ENCODE measurements around the gene RAB7A.
A peak's percentile ranks its signal among the peaks of the same experiment; 100 is the strongest.

RAB7A gene

GRCh38 chr3:128787256-128788253 lies 61.6 kb downstream of the RAB7A start:
- DNase-seq (ENCODE audit: low spot score): peak; percentile 20

GRCh38 chr3:128788268-128788869 lies 62.4 kb downstream of the RAB7A start:
- no peak for DNase-seq (ENCODE audit: low spot score)

GRCh38 chr3:128794067-128794768 lies 68.2 kb downstream of the RAB7A start:
- DNase-seq (ENCODE audit: low spot score): peak; percentile 22

GRCh38 chr3:128794770-128795649 lies 69.0 kb downstream of the RAB7A start:
- peak; percentile 82 for DNase-seq (ENCODE audit: low spot score)

GRCh38 chr3:128799653-128800052 lies 73.7 kb downstream of the RAB7A start:
- no peak for DNase-seq (ENCODE audit: low spot score)

- DNase-seq (ENCODE audit: low spot score): no peak
Measured at GRCh38 chr3:128800241-128801187, 74.5 kb downstream of the RAB7A start.

GRCh38 chr3:128801779-128802380 lies 75.9 kb downstream of the RAB7A start:
- DNase-seq (ENCODE audit: low spot score): no peak

GRCh38 chr3:128803307-128803706 lies 77.3 kb downstream of the RAB7A start:
- DNase-seq (ENCODE audit: low spot score): no peak

- peak; percentile 26 for DNase-seq (ENCODE audit: low spot score)
Measured at GRCh38 chr3:128804017-128804810, 78.2 kb downstream of the RAB7A start.

GRCh38 chr3:128804811-128805155 lies 78.8 kb downstream of the RAB7A start:
- no peak for DNase-seq (ENCODE audit: low spot score)

- DNase-seq (ENCODE audit: low spot score): no peak
Measured at GRCh38 chr3:128805772-128806171, 79.8 kb downstream of the RAB7A start.

GRCh38 chr3:128806588-128806987 lies 80.6 kb downstream of the RAB7A start:
- no peak for DNase-seq (ENCODE audit: low spot score)

- no peak for DNase-seq (ENCODE audit: low spot score)
Measured at GRCh38 chr3:128807186-128807830, 81.3 kb downstream of the RAB7A start.

GRCh38 chr3:128808672-128809071 lies 82.7 kb downstream of the RAB7A start:
- DNase-seq (ENCODE audit: low spot score): no peak

- no peak for DNase-seq (ENCODE audit: low spot score)
Measured at GRCh38 chr3:128813097-128813496, 87.1 kb downstream of the RAB7A start.

- no peak for DNase-seq (ENCODE audit: low spot score)
Measured at GRCh38 chr3:128814060-128814459, 88.1 kb downstream of the RAB7A start.

- no peak for DNase-seq (ENCODE audit: low spot score)
Measured at GRCh38 chr3:128814519-128815317, 88.7 kb downstream of the RAB7A start.

Measured in hematopoietic multipotent progenitor cell treated with erythropoietin and hydrocortisone succinate and interleukin-3 and kit ligand, for 15 days (in vitro differentiated cells).